K562 (cell line): ENCODE results near the gene GFOD2. TPM values are rescaled to one million over a fixed set of nuclear protein-coding genes. Genes with fewer than 3 reads are reported as not detected.
A peak's percentile ranks its signal among the peaks of the same experiment; 100 is the strongest.

ENCODE experiments used
- BDP1 ChIP-seq: IDR thresholded peaks from 3 replicates; pipeline ENCODE4 v1.6.1; 2011; ENCODE audit not compliant: insufficient read length, insufficient read depth
- CC2D1A ChIP-seq: fragments of 450-650 bp; IDR thresholded peaks from 2 replicates; pipeline ENCODE4 v1.6.1; 2017; ENCODE audit warnings: mild to moderate bottlenecking
- E4F1 ChIP-seq: fragments of 250-450 bp; sonication (Bioruptor Pico); IDR thresholded peaks from 2 replicates; pipeline ENCODE4 v1.5.0; 2021; ENCODE audit warnings: mild to moderate bottlenecking, borderline replicate concordance
- ETV1 ChIP-seq: fragments of 450-650 bp; conservative IDR thresholded peaks from 2 replicates; pipeline ENCODE4 v1.6.1; 2016; ENCODE audit warnings: missing genetic modification characterization, control low read depth, low read depth, missing compliant biosample characterization
- FOXK2 ChIP-seq, 2 experiments: fragments of 450-650 bp; IDR thresholded peaks in 1 of 2; conservative IDR thresholded peaks in 1 of 2; 2 replicates each; pipeline ENCODE4 v1.6.1; 2016; ENCODE audit warnings: low read depth in 2 of 2, mild to moderate bottlenecking in 1 of 2
- KLF6 ChIP-seq: fragments of 250-450 bp; sonication (Bioruptor Pico); IDR thresholded peaks from 2 replicates; pipeline ENCODE4 v1.4.0; 2020; ENCODE audit warnings: mild to moderate bottlenecking, moderate library complexity, borderline replicate concordance
- MEF2D ChIP-seq: conservative IDR thresholded peaks from 2 replicates; pipeline ENCODE4 v1.6.1; 2016; ENCODE audit warnings: low read depth, missing genetic modification characterization, missing compliant biosample characterization
- NKRF ChIP-seq: fragments of 450-650 bp; IDR thresholded peaks from 2 replicates; pipeline ENCODE4 v1.6.1; 2016; ENCODE audit warnings: borderline replicate concordance
- POLR2A ChIP-seq: fragments of 450-650 bp; conservative IDR thresholded peaks from 2 replicates; pipeline ENCODE4 v1.6.1; 2016
- RAD21 ChIP-seq, 2 experiments: fragments of 250-450 bp in 1 of 2; fragments of 450-650 bp in 1 of 2; sonication (Bioruptor Pico) in 1 of 2; formaldehyde crosslinking in 1 of 2; IDR thresholded peaks in 1 of 2; conservative IDR thresholded peaks in 1 of 2; 2 replicates each; pipeline versions ENCODE4 v1.4.0 to v1.8.0; 2020 to 2022; ENCODE audit warnings: mild to moderate bottlenecking in 2 of 2, moderate library complexity in 1 of 2
- RBM15 ChIP-seq: fragments of 200-400 bp; formaldehyde crosslinking; IDR thresholded peaks from 2 replicates; pipeline ENCODE4 v1.6.1; 2018; ENCODE audit warnings: mild to moderate bottlenecking, low read length, moderate library complexity; ENCODE audit not compliant: insufficient read depth
- RBM22 ChIP-seq: fragments of 200-400 bp; formaldehyde crosslinking; IDR thresholded peaks from 2 replicates; pipeline ENCODE4 v1.6.1; 2018; ENCODE audit warnings: low read length, low read depth; ENCODE audit not compliant: poor library complexity, severe bottlenecking
- SAFB ChIP-seq: fragments of 200-400 bp; formaldehyde crosslinking; IDR thresholded peaks from 2 replicates; pipeline ENCODE4 v1.6.1; 2017; ENCODE audit warnings: low read depth, low read length, borderline replicate concordance
- SMAD2 ChIP-seq: fragments of 150-350 bp; IDR thresholded peaks from 2 replicates; pipeline ENCODE4 v1.6.1; 2014; ENCODE audit warnings: low read depth, mild to moderate bottlenecking, low read length
- TBP ChIP-seq: optimal IDR thresholded peaks from 2 replicates; pipeline ENCODE3; 2011; ENCODE audit warnings: low read depth, low read length, improper control_type of control experiment
- THRB ChIP-seq: fragments of 450-650 bp; formaldehyde crosslinking; conservative IDR thresholded peaks from 2 replicates; pipeline ENCODE4 v1.4.0; 2022; ENCODE audit warnings: mild to moderate bottlenecking, missing genetic modification characterization
- ZNF280A ChIP-seq: fragments of 450-650 bp; IDR thresholded peaks from 2 replicates; pipeline ENCODE4 v1.6.1; 2018; ENCODE audit warnings: mild to moderate bottlenecking, low read depth; ENCODE audit not compliant: partially characterized antibody
- ZSCAN32 ChIP-seq: fragments of 450-650 bp; formaldehyde crosslinking; IDR thresholded peaks from 2 replicates; pipeline ENCODE4 v1.4.0; 2020; ENCODE audit warnings: mild to moderate bottlenecking, moderate library complexity
- polyA plus RNA-seq, 8 experiments: library from polyadenylated mRNA; depleted of rRNA in 4 of 8; stranded (reverse) in 5 of 8; unstranded in 3 of 8; fragments of >200 nt; fragmentation: Nextera tagmentation in 2 of 8; fragmentation: Illumina TruSeq in 1 of 8; extraction: Ambion mirVana in 2 of 8; extraction: Trizol in 1 of 8; gene quantifications; 2 replicates each; pipeline versions ENCODE4 v1.2.1 to v1.2.3, GENCODE V29; 2011 to 2014; ENCODE audit warnings: inconsistent platforms in 1 of 8, missing spikeins in 1 of 8
- total RNA-seq, 7 experiments: library from RNA; depleted of rRNA in 6 of 7; stranded (reverse); fragments of >200 nt in 6 of 7; fragmentation: Illumina TruSeq in 2 of 7; extraction: Trizol in 2 of 7; gene quantifications; 2 replicates each; pipeline versions ENCODE4 v1.2.1 to v1.2.3, GENCODE V29; 2011 to 2021; ENCODE audit warnings: low replicate concordance in 1 of 7
- TF ChIP-seq, protein P1 (sequence below), 3 experiments: IDR thresholded peaks in 2 of 3; conservative IDR thresholded peaks in 1 of 3; 2 replicates each; pipeline ENCODE4 v1.5.1; 2011 to 2012; ENCODE audit warnings: low read length in 3 of 3, mild to moderate bottlenecking in 3 of 3, control low read depth in 2 of 3, improper control_type of control experiment in 1 of 3, inconsistent platforms in 1 of 3, low read depth in 1 of 3, mixed read lengths in 1 of 3, moderate library complexity in 1 of 3; ENCODE audit not compliant: insufficient read depth in 2 of 3

GFOD2 gene
- total and polyA plus RNA-seq, 9 of the 15 experiments (the other 6 are each of a cell fraction or from before 2014, with no cell fraction given): 1.9 to 15.8 (median 11.1) TPM

GRCh38 chr16:67660564-67661028 lies 58.5 kb downstream of the GFOD2 start, which contains the start of gene PARD6A (continued):
- TF ChIP-seq THRB: no peak
- TF ChIP-seq KLF6 (CRISPR knock-in tag): no peak
- TF ChIP-seq MEF2D: no peak
- TF ChIP-seq ZNF280A: no peak
- TF ChIP-seq SMAD2: no peak
- 0 out of 2 replicates have a peak, but pooled peaks have one; percentile 23 for TF ChIP-seq ETV1 (tag)
- no peak for TF ChIP-seq TBP
- TF ChIP-seq RBM22: no peak
- TF ChIP-seq POLR2A: 0 out of 2 replicates have a peak, but pooled peaks have one; percentile 31
- TF ChIP-seq SAFB: peak; percentile 28; the same call in 1 of the 2 replicates
- no peak for TF ChIP-seq BDP1
- no peak for TF ChIP-seq RBM15
- TF ChIP-seq, protein P1, sequence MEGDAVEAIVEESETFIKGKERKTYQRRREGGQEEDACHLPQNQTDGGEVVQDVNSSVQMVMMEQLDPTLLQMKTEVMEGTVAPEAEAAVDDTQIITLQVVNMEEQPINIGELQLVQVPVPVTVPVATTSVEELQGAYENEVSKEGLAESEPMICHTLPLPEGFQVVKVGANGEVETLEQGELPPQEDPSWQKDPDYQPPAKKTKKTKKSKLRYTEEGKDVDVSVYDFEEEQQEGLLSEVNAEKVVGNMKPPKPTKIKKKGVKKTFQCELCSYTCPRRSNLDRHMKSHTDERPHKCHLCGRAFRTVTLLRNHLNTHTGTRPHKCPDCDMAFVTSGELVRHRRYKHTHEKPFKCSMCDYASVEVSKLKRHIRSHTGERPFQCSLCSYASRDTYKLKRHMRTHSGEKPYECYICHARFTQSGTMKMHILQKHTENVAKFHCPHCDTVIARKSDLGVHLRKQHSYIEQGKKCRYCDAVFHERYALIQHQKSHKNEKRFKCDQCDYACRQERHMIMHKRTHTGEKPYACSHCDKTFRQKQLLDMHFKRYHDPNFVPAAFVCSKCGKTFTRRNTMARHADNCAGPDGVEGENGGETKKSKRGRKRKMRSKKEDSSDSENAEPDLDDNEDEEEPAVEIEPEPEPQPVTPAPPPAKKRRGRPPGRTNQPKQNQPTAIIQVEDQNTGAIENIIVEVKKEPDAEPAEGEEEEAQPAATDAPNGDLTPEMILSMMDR (IDR thresholded peaks at IDR 0.05 in 2 of 3, conservative IDR thresholded peaks at IDR 0.05 in 1 of 3; ENCODE audit: insufficient read depth in 2 of 3, low read depth in 1 of 3, low read length in 3 of 3): 0 out of 6 replicates have a peak, but pooled peaks of 1 of the 3 experiments have one; percentile 3
- TF ChIP-seq CC2D1A: no peak
- no peak for TF ChIP-seq ZSCAN32 (CRISPR knock-in tag)
- TF ChIP-seq RAD21 (CRISPR knock-in tag; conservative IDR thresholded peaks at IDR 0.05 in 1 of 2, IDR thresholded peaks at IDR 0.05 in 1 of 2): no peak
- no peak for TF ChIP-seq E4F1 (CRISPR knock-in tag)
- peak; percentile 85; the same call in 1 of the 2 replicates for TF ChIP-seq NKRF
- peak; percentile 39 to 74; a peak in 3 of 4 replicates for TF ChIP-seq FOXK2 (conservative IDR thresholded peaks at IDR 0.05 in 1 of 2, IDR thresholded peaks at IDR 0.05 in 1 of 2; ENCODE audit: low read depth in 2 of 2)
